GM21515 (cell line): Measurements from ENCODE around the gene NCAM2.

Experiments used
- ATAC-seq: cut with Tn5 transposase; IDR thresholded peaks from one replicate; pipeline ENCODE4 v1.9.1; 2021; ENCODE audit not compliant: unreplicated experiment

The NCAM2 gene

GRCh38 chr21:21204366-21204996 lies 206.3 kb downstream of the NCAM2 start:
- ATAC-seq = no peak

- no peak for ATAC-seq
Observed at GRCh38 chr21:21205604-21206003, 207.4 kb downstream of the NCAM2 start.

GRCh38 chr21:21210552-21210951 lies 212.3 kb downstream of the NCAM2 start:
- ATAC-seq = no peak

- ATAC-seq = no peak
Observed at GRCh38 chr21:21213297-21213696, 215.1 kb downstream of the NCAM2 start.

- no peak for ATAC-seq
Observed at GRCh38 chr21:21216047-21216446, 217.8 kb downstream of the NCAM2 start.

- ATAC-seq = no peak
Observed at GRCh38 chr21:21226472-21226871, 228.3 kb downstream of the NCAM2 start.

- ATAC-seq = no peak
Observed at GRCh38 chr21:21230672-21231071, 232.5 kb downstream of the NCAM2 start.

- no peak for ATAC-seq
Observed at GRCh38 chr21:21231913-21232312, 233.7 kb downstream of the NCAM2 start.

- ATAC-seq = no peak
Observed at GRCh38 chr21:21232320-21232719, 234.1 kb downstream of the NCAM2 start.

GRCh38 chr21:21233051-21233450 lies 234.8 kb downstream of the NCAM2 start:
- no peak for ATAC-seq

- no peak for ATAC-seq
Observed at GRCh38 chr21:21236996-21237395, 238.8 kb downstream of the NCAM2 start.

GRCh38 chr21:21238629-21239400 lies 240.6 kb downstream of the NCAM2 start:
- no peak for ATAC-seq

- ATAC-seq = no peak
Observed at GRCh38 chr21:21241391-21241790, 243.2 kb downstream of the NCAM2 start.

GRCh38 chr21:21246007-21246406 lies 247.8 kb downstream of the NCAM2 start:
- ATAC-seq = no peak

GRCh38 chr21:21247424-21247823 lies 249.2 kb downstream of the NCAM2 start:
- no peak for ATAC-seq

- no peak for ATAC-seq
Observed at GRCh38 chr21:21262048-21262447, 263.8 kb downstream of the NCAM2 start.

GRCh38 chr21:21268061-21268471 lies 269.9 kb downstream of the NCAM2 start:
- no peak for ATAC-seq

- ATAC-seq = no peak
Observed at GRCh38 chr21:21268885-21269284, 270.7 kb downstream of the NCAM2 start.

GRCh38 chr21:21279193-21279901 lies 281.1 kb downstream of the NCAM2 start:
- no peak for ATAC-seq

- ATAC-seq = no peak
Observed at GRCh38 chr21:21283810-21284209, 285.6 kb downstream of the NCAM2 start.

- ATAC-seq = no peak
Observed at GRCh38 chr21:21286170-21286798, 288.1 kb downstream of the NCAM2 start.

GRCh38 chr21:21290751-21291150 lies 292.5 kb downstream of the NCAM2 start:
- no peak for ATAC-seq
